ENCODE measurements around the gene HNRNPR.

Gene HNRNPR

GRCh38 chr1:23263380-23263887 lies 80.7 kb downstream of the HNRNPR start:
- TF ChIP-seq TAF1 (IDR thresholded peaks at IDR 0.05; ENCODE audit: borderline replicate concordance, insufficient read depth, low read length) (no peak), POLR2AphosphoS5 (IDR thresholded peaks at IDR 0.05; ENCODE audit: low read depth, low read length) (no peak), SIN3A (IDR thresholded peaks at IDR 0.05; ENCODE audit: borderline replicate concordance, insufficient read depth, low read length) (no peak), FOXP2 (optimal IDR thresholded peaks at IDR 0.05; ENCODE audit: borderline replicate concordance, extremely low read depth, extremely low read length, insufficient read depth) (no peak), REST (IDR thresholded peaks at IDR 0.05; ENCODE audit: insufficient read depth in 1 of 2, low read depth in 2 of 2, low read length in 2 of 2) (no peak)

Data from PFSK-1 (cell line).